PC-9 (cell line): ENCODE measurements around the gene TUSC2.

ENCODE experiments used
- EZH2 ChIP-seq: fragments of 200-600 bp; sonication (generic); IDR thresholded peaks from 2 replicates; pipeline ENCODE4 v1.8.0; 2017; ENCODE audit warnings: antibody characterized with exemption, low read depth
- TF ChIP-seq, protein P1 (sequence below): fragments of 200-600 bp; sonication (generic); conservative IDR thresholded peaks from 2 replicates; pipeline ENCODE4 v1.6.1; 2017; ENCODE audit warnings: mixed run types, antibody characterized with exemption, mild to moderate bottlenecking, moderate library complexity

DNA sequence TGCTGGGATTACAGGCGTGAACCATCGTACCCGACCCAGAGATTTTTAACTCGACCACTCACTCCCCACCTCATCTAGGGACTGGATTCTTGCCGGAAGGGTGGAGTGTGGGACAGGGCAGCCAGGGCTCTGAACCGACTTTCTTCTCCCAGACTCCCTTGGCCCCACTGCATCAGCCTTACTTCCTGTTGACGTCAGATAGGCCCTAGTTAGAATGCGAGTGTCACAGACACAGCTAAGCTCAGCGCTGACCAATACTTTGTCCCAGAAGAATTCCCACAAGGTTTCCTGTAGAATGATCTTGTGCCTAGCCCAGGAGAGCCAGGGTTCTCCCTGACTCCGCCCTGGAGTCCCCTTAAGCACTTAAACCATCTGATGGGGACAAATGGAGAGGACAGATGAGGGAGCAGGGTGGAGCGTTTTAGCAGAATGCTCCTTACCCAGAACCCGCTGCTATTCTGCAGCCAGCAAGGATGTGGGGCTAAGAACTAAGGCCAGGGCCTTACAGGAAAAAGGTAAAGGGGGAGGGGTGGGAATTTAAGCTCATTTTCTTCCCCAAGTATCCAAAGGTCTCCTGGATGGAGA is 5.8 kb upstream of the TUSC2 start:
- TF ChIP-seq, protein P1, sequence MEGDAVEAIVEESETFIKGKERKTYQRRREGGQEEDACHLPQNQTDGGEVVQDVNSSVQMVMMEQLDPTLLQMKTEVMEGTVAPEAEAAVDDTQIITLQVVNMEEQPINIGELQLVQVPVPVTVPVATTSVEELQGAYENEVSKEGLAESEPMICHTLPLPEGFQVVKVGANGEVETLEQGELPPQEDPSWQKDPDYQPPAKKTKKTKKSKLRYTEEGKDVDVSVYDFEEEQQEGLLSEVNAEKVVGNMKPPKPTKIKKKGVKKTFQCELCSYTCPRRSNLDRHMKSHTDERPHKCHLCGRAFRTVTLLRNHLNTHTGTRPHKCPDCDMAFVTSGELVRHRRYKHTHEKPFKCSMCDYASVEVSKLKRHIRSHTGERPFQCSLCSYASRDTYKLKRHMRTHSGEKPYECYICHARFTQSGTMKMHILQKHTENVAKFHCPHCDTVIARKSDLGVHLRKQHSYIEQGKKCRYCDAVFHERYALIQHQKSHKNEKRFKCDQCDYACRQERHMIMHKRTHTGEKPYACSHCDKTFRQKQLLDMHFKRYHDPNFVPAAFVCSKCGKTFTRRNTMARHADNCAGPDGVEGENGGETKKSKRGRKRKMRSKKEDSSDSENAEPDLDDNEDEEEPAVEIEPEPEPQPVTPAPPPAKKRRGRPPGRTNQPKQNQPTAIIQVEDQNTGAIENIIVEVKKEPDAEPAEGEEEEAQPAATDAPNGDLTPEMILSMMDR, result no peak
- TF ChIP-seq EZH2, result no peak
